H1 (cell line): ENCODE data around the gene PRKCA. TPM values are rescaled to one million over a fixed set of nuclear protein-coding genes. Genes with fewer than 3 reads are reported as not detected.

Experiments used
- ATF3 ChIP-seq: IDR thresholded peaks from 2 replicates; pipeline ENCODE4 v1.6.1; 2011; ENCODE audit warnings: low read depth, mild to moderate bottlenecking, low read length; ENCODE audit not compliant: insufficient read depth
- CHD7 ChIP-seq: fragments of 300-600 bp; sonication (generic); IDR thresholded peaks from 2 replicates; pipeline ENCODE4 v1.7.1; 2012; ENCODE audit warnings: low read length, moderate library complexity, mild to moderate bottlenecking, inconsistent platforms; ENCODE audit not compliant: insufficient replicate concordance
- CTCF ChIP-seq, 3 experiments: IDR thresholded peaks; 1 replicate in 2 of 3; 2 replicates in 1 of 3; pipeline versions ENCODE4 v1.5.1 to v1.6.1; 2011; ENCODE audit warnings: low read length in 3 of 3, mild to moderate bottlenecking in 3 of 3, inconsistent platforms in 2 of 3, low read depth in 1 of 3, moderate library complexity in 1 of 3; ENCODE audit not compliant: insufficient read depth in 1 of 3; ENCODE audit errors: control extremely low read depth in 1 of 3
- E2F6 ChIP-seq: IDR thresholded peaks from 2 replicates; pipeline ENCODE4 v1.6.1; 2012; ENCODE audit warnings: inconsistent platforms
- EP300 ChIP-seq, 2 experiments: IDR thresholded peaks; 1 replicate in 1 of 2; 2 replicates in 1 of 2; pipeline ENCODE4 v1.6.1; 2011 to 2012; ENCODE audit warnings: low read depth in 2 of 2, low read length in 2 of 2, mild to moderate bottlenecking in 2 of 2, borderline replicate concordance in 1 of 2, inconsistent platforms in 1 of 2, moderate library complexity in 1 of 2
- GABPA ChIP-seq: IDR thresholded peaks from 2 replicates; pipeline ENCODE4 v1.6.1; 2011; ENCODE audit warnings: mild to moderate bottlenecking, low read length, moderate library complexity, borderline replicate concordance; ENCODE audit not compliant: insufficient read depth
- SRF ChIP-seq: IDR thresholded peaks from 2 replicates; pipeline ENCODE4 v1.6.1; 2011; ENCODE audit warnings: mild to moderate bottlenecking, low read depth, low read length, moderate library complexity
- polyA plus RNA-seq, 7 experiments: library from polyadenylated mRNA; depleted of rRNA in 3 of 7; stranded (reverse) in 5 of 7; unstranded in 2 of 7; fragments of >200 nt in 5 of 7; fragments of 200-250 nt in 2 of 7; gene quantifications; 1 replicate in 5 of 7; 2 replicates in 1 of 7; 4 replicates in 1 of 7; pipeline versions ENCODE4 v1.2.1 to v1.2.3, GENCODE V29; 2011 to 2013; ENCODE audit warnings: missing spikeins in 2 of 7, mixed read lengths in 2 of 7
- total RNA-seq: library from RNA; stranded (reverse); fragmentation: NEBNext Ultra II Directional; extraction: Animal tissue kit (Norgen Biotek cat#: 25700); gene quantifications from 2 replicates; pipeline ENCODE4 v1.2.1, GENCODE V29; 2021

The PRKCA gene
- total and polyA plus RNA-seq, 2 of the 8 experiments (the other 6 are each of a cell fraction or from before 2014, with no cell fraction given): 5.8 to 17.8 TPM

GRCh38 chr17:66811683-66812054 lies 509.3 kb downstream of the PRKCA start (continued):
- TF ChIP-seq CHD7: no peak
- TF ChIP-seq ATF3: no peak
- TF ChIP-seq GABPA: no peak
- no peak for TF ChIP-seq CTCF (IDR thresholded peaks at IDR 0.05; ENCODE audit: control extremely low read depth in 1 of 3, insufficient read depth in 1 of 3, low read depth in 1 of 3, low read length in 3 of 3)
- no peak for TF ChIP-seq SRF
- no peak for TF ChIP-seq EP300 (IDR thresholded peaks at IDR 0.05; ENCODE audit: borderline replicate concordance in 1 of 2, low read depth in 2 of 2, low read length in 2 of 2)
- TF ChIP-seq E2F6: no peak
